OCI-LY3 (cell line): ENCODE results near the gene MYCBP2.
A peak's percentile ranks its signal among the peaks of the same experiment; 100 is the strongest.

Source experiments
- H2AFZ ChIP-seq: fragments of 200-600, 300-600 bp; shearing (Covaris generic); 2 replicates; pipeline ENCODE4 v1.6.0; 2014; ENCODE audit warnings: antibody characterized with exemption, low read depth, low read length
- H3K27ac ChIP-seq: fragments of 200-600, 300-600 bp; sonication (generic); 2 replicates; pipeline ENCODE4 v1.5.1; 2014; ENCODE audit warnings: mild to moderate bottlenecking, low read length, moderate library complexity, mixed read lengths
- H3K27me3 ChIP-seq: fragments of 200-600, 300-600 bp; sonication (generic); 2 replicates; pipeline ENCODE4 v1.6.1; 2014; ENCODE audit warnings: low read depth, low read length, mixed read lengths
- H3K36me3 ChIP-seq: fragments of 200-600, 300-600 bp; sonication (generic); replicated peaks from 2 replicates; pipeline ENCODE3; 2014; ENCODE audit warnings: low read depth, low read length, mixed read lengths
- H3K4me1 ChIP-seq: fragments of 300-600, 200-600 bp; sonication (generic); 2 replicates; pipeline ENCODE4 v1.6.1; 2014; ENCODE audit warnings: low read length, mixed read lengths
- H3K4me2 ChIP-seq: fragments of 200-600, 300-600 bp; sonication (generic); 2 replicates; pipeline ENCODE4 v1.6.1; 2014; ENCODE audit warnings: low read length, mixed read lengths
- H3K4me3 ChIP-seq: fragments of 300-600, 200-600 bp; sonication (generic); 2 replicates; pipeline ENCODE4 v1.5.1; 2014; ENCODE audit warnings: antibody characterized with exemption, mild to moderate bottlenecking, low read length, moderate library complexity
- H3K79me2 ChIP-seq: fragments of 300-600, 200-600 bp; shearing (Covaris generic); 2 replicates; pipeline ENCODE4 v1.6.1; 2014; ENCODE audit warnings: mild to moderate bottlenecking, low read length, mixed read lengths
- H3K9ac ChIP-seq: fragments of 300-600, 200-600 bp; shearing (Covaris generic); 2 replicates; pipeline ENCODE4 v1.6.0; 2014; ENCODE audit warnings: mild to moderate bottlenecking, low read length, moderate library complexity
- H3K9me3 ChIP-seq: fragments of 200-600, 300-600 bp; shearing (Covaris generic); 2 replicates; pipeline ENCODE4 v1.6.1; 2014; ENCODE audit warnings: low read length, mixed read lengths; ENCODE audit not compliant: insufficient read depth
- H4K20me1 ChIP-seq: fragments of 200-600, 300-600 bp; sonication (generic); 2 replicates; pipeline ENCODE4 v1.6.1; 2016; ENCODE audit warnings: low read length, mixed read lengths; ENCODE audit not compliant: insufficient read depth
- CTCF ChIP-seq: fragments of 200-600, 300-600 bp; sonication (generic); IDR thresholded peaks from 2 replicates; pipeline ENCODE4 v1.5.1; 2014; ENCODE audit warnings: antibody characterized with exemption, low read length, low read depth
- EZH2phosphoT487 ChIP-seq: fragments of 200-600 bp; shearing (Covaris generic); IDR thresholded peaks from 2 replicates; pipeline ENCODE4 v1.6.1; 2018; ENCODE audit warnings: antibody characterized with exemption, mixed run types, low read depth

The MYCBP2 gene

GRCh38 chr13:77053192-77053591 is 273.7 kb downstream of the MYCBP2 start:
- no peak overlapping the region for H3K4me2 ChIP-seq
- TF ChIP-seq CTCF (no peak), EZH2phosphoT487 (no peak)
- H3K4me3 ChIP-seq: no peak overlapping the region
- H3K9me3 ChIP-seq: no peaks in the 10 kb centered on the region
- no peak overlapping the region for H3K27ac ChIP-seq
- H2AFZ ChIP-seq: no peak overlapping the region
- no peaks in the 10 kb centered on the region for H3K79me2 ChIP-seq
- H3K9ac ChIP-seq: no peak overlapping the region
- peaks cover 13% of the 10 kb centered on the region for H3K4me1 ChIP-seq
- peaks cover 49% of the 10 kb centered on the region for H3K36me3 ChIP-seq
- H4K20me1 ChIP-seq: no peaks in the 10 kb centered on the region
- no peaks in the 10 kb centered on the region for H3K27me3 ChIP-seq

- H3K36me3 ChIP-seq: peaks cover 46% of the 10 kb centered on the region
- H3K27ac ChIP-seq: peak overlapping the region; percentile 20
- TF ChIP-seq CTCF (no peak), EZH2phosphoT487 (no peak)
- no peak overlapping the region for H3K4me3 ChIP-seq
- H3K4me1 ChIP-seq: peaks cover 13% of the 10 kb centered on the region
- H3K79me2 ChIP-seq: no peaks in the 10 kb centered on the region
- H3K4me2 ChIP-seq: no peak overlapping the region
- no peak overlapping the region for H2AFZ ChIP-seq
- H3K27me3 ChIP-seq: no peaks in the 10 kb centered on the region
- no peaks in the 10 kb centered on the region for H4K20me1 ChIP-seq
- no peak overlapping the region for H3K9ac ChIP-seq
- H3K9me3 ChIP-seq: no peaks in the 10 kb centered on the region
Measured at GRCh38 chr13:77048681-77049080, 278.2 kb downstream of the MYCBP2 start.

GRCh38 chr13:77047649-77048343 is 279.1 kb downstream of the MYCBP2 start:
- Histone ChIP-seq H3K9ac (no peak overlapping the region), H4K20me1 (no peaks in the 10 kb centered on the region), H3K27ac (no peak overlapping the region), H3K36me3 (peaks cover 41% of the 10 kb centered on the region), H3K4me2 (no peak overlapping the region), H2AFZ (no peak overlapping the region), H3K27me3 (no peaks in the 10 kb centered on the region), H3K4me1 (peaks cover 13% of the 10 kb centered on the region), H3K9me3 (no peaks in the 10 kb centered on the region), H3K79me2 (no peaks in the 10 kb centered on the region), H3K4me3 (no peak overlapping the region)
- TF ChIP-seq EZH2phosphoT487: no peak
- TF ChIP-seq CTCF: no peak

- H3K79me2 ChIP-seq: no peaks in the 10 kb centered on the region
- H3K4me3 ChIP-seq: no peak overlapping the region
- H3K9me3 ChIP-seq: no peaks in the 10 kb centered on the region
- no peak overlapping the region for H3K9ac ChIP-seq
- peaks cover 26% of the 10 kb centered on the region for H3K36me3 ChIP-seq
- no peak overlapping the region for H2AFZ ChIP-seq
- TF ChIP-seq CTCF (no peak), EZH2phosphoT487 (no peak)
- H3K27ac ChIP-seq: no peak overlapping the region
- H3K4me1 ChIP-seq: no peaks in the 10 kb centered on the region
- no peaks in the 10 kb centered on the region for H4K20me1 ChIP-seq
- H3K27me3 ChIP-seq: no peaks in the 10 kb centered on the region
- H3K4me2 ChIP-seq: no peak overlapping the region
Measured at GRCh38 chr13:77042566-77043177, 284.2 kb downstream of the MYCBP2 start.
